ENCODE results near the gene ERFL. TPM values are rescaled to one million over a fixed set of nuclear protein-coding genes. Genes with fewer than 3 reads are reported as not detected.
A peak's percentile ranks its signal among the peaks of the same experiment; 100 is the strongest.

Gene ERFL
- polyA plus RNA-seq, 1 donor: 0.24 TPM

- Histone ChIP-seq H3K4me1 (ENCODE audit: control insufficient read depth, insufficient read depth, low read length) (no peaks in the 10 kb centered on the region), H3K27ac (ENCODE audit: low read length) (no peak overlapping the region), H3K4me3 (ENCODE audit: low read length) (no peak overlapping the region), H3K9me3 (ENCODE audit: control insufficient read depth, low read depth, low read length) (no peaks in the 10 kb centered on the region), H3K36me3 (ENCODE audit: control insufficient read depth, insufficient read depth, low read length) (peaks cover 63% of the 10 kb centered on the region), H3K27me3 (ENCODE audit: control insufficient read depth, insufficient read depth, low read length) (no peaks in the 10 kb centered on the region)
- no peak for DNase-seq
- WGBS (ENCODE audit: insufficient coverage, low lambda C conversion rate): 40% methylated on average over 1 of the region's 19 CpGs
Observed at GRCh38 chr19:41895745-41896580, 32.3 kb downstream of the ERFL start.

GRCh38 chr19:41894350-41894749 lies 33.9 kb downstream of the ERFL start:
- DNase-seq: no peak
- Histone ChIP-seq H3K27ac (ENCODE audit: low read length) (no peak overlapping the region), H3K4me1 (ENCODE audit: control insufficient read depth, insufficient read depth, low read length) (no peaks in the 10 kb centered on the region), H3K4me3 (ENCODE audit: low read length) (no peak overlapping the region), H3K27me3 (ENCODE audit: control insufficient read depth, insufficient read depth, low read length) (no peaks in the 10 kb centered on the region), H3K9me3 (ENCODE audit: control insufficient read depth, low read depth, low read length) (no peaks in the 10 kb centered on the region), H3K36me3 (ENCODE audit: control insufficient read depth, insufficient read depth, low read length) (peaks cover 59% of the 10 kb centered on the region)
- WGBS (ENCODE audit: insufficient coverage, low lambda C conversion rate): no CpG with 5 or more reads among the region's 14 CpGs

GRCh38 chr19:41893899-41894298 lies 34.4 kb downstream of the ERFL start:
- Histone ChIP-seq H3K4me3 (ENCODE audit: low read length) (no peak overlapping the region), H3K27ac (ENCODE audit: low read length) (no peak overlapping the region), H3K27me3 (ENCODE audit: control insufficient read depth, insufficient read depth, low read length) (no peaks in the 10 kb centered on the region), H3K4me1 (ENCODE audit: control insufficient read depth, insufficient read depth, low read length) (no peaks in the 10 kb centered on the region), H3K36me3 (ENCODE audit: control insufficient read depth, insufficient read depth, low read length) (peaks cover 64% of the 10 kb centered on the region), H3K9me3 (ENCODE audit: control insufficient read depth, low read depth, low read length) (no peaks in the 10 kb centered on the region)
- WGBS (ENCODE audit: insufficient coverage, low lambda C conversion rate): no CpG with 5 or more reads among the region's 6 CpGs
- DNase-seq: peak in 1 of 2 donors; percentile 27

- no peak overlapping the region for H3K27ac ChIP-seq (ENCODE audit: low read length)
- peaks cover 8% of the 10 kb centered on the region for H3K4me1 ChIP-seq (ENCODE audit: control insufficient read depth, insufficient read depth, low read length)
- no peak overlapping the region for H3K4me3 ChIP-seq (ENCODE audit: low read length)
- no CpG with 5 or more reads among the region's 34 CpGs for WGBS (ENCODE audit: insufficient coverage, low lambda C conversion rate)
- DNase-seq: no peak
- no peaks in the 10 kb centered on the region for H3K27me3 ChIP-seq (ENCODE audit: control insufficient read depth, insufficient read depth, low read length)
- H3K9me3 ChIP-seq (ENCODE audit: control insufficient read depth, low read depth, low read length): no peaks in the 10 kb centered on the region
- peaks cover 52% of the 10 kb centered on the region for H3K36me3 ChIP-seq (ENCODE audit: control insufficient read depth, insufficient read depth, low read length)
Observed at GRCh38 chr19:41892173-41892902, 35.9 kb downstream of the ERFL start.

- Histone ChIP-seq H3K9me3 (ENCODE audit: control insufficient read depth, low read depth, low read length) (no peaks in the 10 kb centered on the region), H3K36me3 (ENCODE audit: control insufficient read depth, insufficient read depth, low read length) (peaks cover 43% of the 10 kb centered on the region), H3K4me1 (ENCODE audit: control insufficient read depth, insufficient read depth, low read length) (peaks cover 16% of the 10 kb centered on the region), H3K27ac (ENCODE audit: low read length) (no peak overlapping the region), H3K27me3 (ENCODE audit: control insufficient read depth, insufficient read depth, low read length) (no peaks in the 10 kb centered on the region), H3K4me3 (ENCODE audit: low read length) (no peak overlapping the region)
- WGBS (ENCODE audit: insufficient coverage, low lambda C conversion rate): no CpG with 5 or more reads among the region's 4 CpGs
- DNase-seq: no peak
Observed at GRCh38 chr19:41890936-41891335, 37.3 kb downstream of the ERFL start.

GRCh38 chr19:41889896-41890295 lies 38.4 kb downstream of the ERFL start:
- H3K27me3 ChIP-seq (ENCODE audit: control insufficient read depth, insufficient read depth, low read length): no peaks in the 10 kb centered on the region
- H3K4me3 ChIP-seq (ENCODE audit: low read length): no peak overlapping the region
- DNase-seq: no peak
- H3K27ac ChIP-seq (ENCODE audit: low read length): no peak overlapping the region
- no peaks in the 10 kb centered on the region for H3K9me3 ChIP-seq (ENCODE audit: control insufficient read depth, low read depth, low read length)
- H3K4me1 ChIP-seq (ENCODE audit: control insufficient read depth, insufficient read depth, low read length): peaks cover 21% of the 10 kb centered on the region
- WGBS (ENCODE audit: insufficient coverage, low lambda C conversion rate): no CpG with 5 or more reads among the region's 8 CpGs
- H3K36me3 ChIP-seq (ENCODE audit: control insufficient read depth, insufficient read depth, low read length): peaks cover 33% of the 10 kb centered on the region

GRCh38 chr19:41888926-41889325 lies 39.3 kb downstream of the ERFL start:
- Histone ChIP-seq H3K4me3 (ENCODE audit: low read length) (no peak overlapping the region), H3K27ac (ENCODE audit: low read length) (no peak overlapping the region), H3K36me3 (ENCODE audit: control insufficient read depth, insufficient read depth, low read length) (peaks cover 26% of the 10 kb centered on the region), H3K9me3 (ENCODE audit: control insufficient read depth, low read depth, low read length) (no peaks in the 10 kb centered on the region), H3K4me1 (ENCODE audit: control insufficient read depth, insufficient read depth, low read length) (peaks cover 24% of the 10 kb centered on the region), H3K27me3 (ENCODE audit: control insufficient read depth, insufficient read depth, low read length) (no peaks in the 10 kb centered on the region)
- no CpG with 5 or more reads among the region's 12 CpGs for WGBS (ENCODE audit: insufficient coverage, low lambda C conversion rate)
- no peak for DNase-seq

- no peak overlapping the region for H3K27ac ChIP-seq (ENCODE audit: low read length)
- no peak overlapping the region for H3K4me3 ChIP-seq (ENCODE audit: low read length)
- peaks cover 25% of the 10 kb centered on the region for H3K36me3 ChIP-seq (ENCODE audit: control insufficient read depth, insufficient read depth, low read length)
- WGBS (ENCODE audit: insufficient coverage, low lambda C conversion rate): no CpG with 5 or more reads among the region's 17 CpGs
- DNase-seq: peak; percentile 60 to 71
- no peaks in the 10 kb centered on the region for H3K9me3 ChIP-seq (ENCODE audit: control insufficient read depth, low read depth, low read length)
- H3K27me3 ChIP-seq (ENCODE audit: control insufficient read depth, insufficient read depth, low read length): peaks cover 3% of the 10 kb centered on the region
- H3K4me1 ChIP-seq (ENCODE audit: control insufficient read depth, insufficient read depth, low read length): peaks cover 24% of the 10 kb centered on the region
Observed at GRCh38 chr19:41887711-41888382, 40.4 kb downstream of the ERFL start.

GRCh38 chr19:41886761-41887710 lies 41.2 kb downstream of the ERFL start:
- H3K27me3 ChIP-seq (ENCODE audit: control insufficient read depth, insufficient read depth, low read length): peaks cover 7% of the 10 kb centered on the region
- no peak overlapping the region for H3K4me3 ChIP-seq (ENCODE audit: low read length)
- peaks cover 24% of the 10 kb centered on the region for H3K4me1 ChIP-seq (ENCODE audit: control insufficient read depth, insufficient read depth, low read length)
- peaks cover 17% of the 10 kb centered on the region for H3K36me3 ChIP-seq (ENCODE audit: control insufficient read depth, insufficient read depth, low read length)
- H3K9me3 ChIP-seq (ENCODE audit: control insufficient read depth, low read depth, low read length): no peaks in the 10 kb centered on the region
- WGBS (ENCODE audit: insufficient coverage, low lambda C conversion rate): 67% methylated on average over 1 of the region's 13 CpGs
- DNase-seq: no peak
- H3K27ac ChIP-seq (ENCODE audit: low read length): no peak overlapping the region

Data from large intestine (tissue), 3 donors.